ENCODE results near the gene PXMP2.

Gene PXMP2

GRCh38 chr12:132698341-132698740 is 11.0 kb downstream of the PXMP2 start:
- peaks cover 22% of the 10 kb centered on the region for H3K36me3 Mint-ChIP-seq (ENCODE audit: low read depth)
- H3K27me3 Mint-ChIP-seq, result no peaks in the 10 kb centered on the region

GRCh38 chr12:132700212-132700822 is 12.9 kb downstream of the PXMP2 start:
- DNase-seq, result no peak
- no peaks in the 10 kb centered on the region for H3K9me3 Mint-ChIP-seq
- ATAC-seq, result no peak
- H3K4me3 Mint-ChIP-seq, result no peak overlapping the region
- H3K27ac Mint-ChIP-seq, result no peak overlapping the region
- peaks cover 27% of the 10 kb centered on the region for H3K36me3 Mint-ChIP-seq (ENCODE audit: low read depth)
- H3K27me3 Mint-ChIP-seq, result no peaks in the 10 kb centered on the region
- peaks cover 4% of the 10 kb centered on the region for H3K4me1 Mint-ChIP-seq

More at GRCh38 chr12:132698341-132698740, 11.0 kb downstream of the PXMP2 start:
- no peak for ATAC-seq
- Mint-ChIP-seq H3K4me1 (peaks cover 4% of the 10 kb centered on the region), H3K4me3 (no peak overlapping the region), H3K9me3 (no peaks in the 10 kb centered on the region), H3K27ac (no peak overlapping the region)
- no peak for DNase-seq

GRCh38 chr12:132702640-132703039 is 15.3 kb downstream of the PXMP2 start:
- Mint-ChIP-seq H3K27me3 (no peaks in the 10 kb centered on the region), H3K27ac (no peak overlapping the region), H3K36me3 (ENCODE audit: low read depth) (peaks cover 27% of the 10 kb centered on the region)

GRCh38 chr12:132703641-132704040 is 16.3 kb downstream of the PXMP2 start:
- no peak for DNase-seq
- Mint-ChIP-seq H3K4me1 (peaks cover 4% of the 10 kb centered on the region), H3K27ac (no peak overlapping the region), H3K9me3 (peaks cover 6% of the 10 kb centered on the region), H3K4me3 (no peak overlapping the region), H3K36me3 (ENCODE audit: low read depth) (peaks cover 31% of the 10 kb centered on the region), H3K27me3 (no peaks in the 10 kb centered on the region)
- ATAC-seq, result no peak

More at GRCh38 chr12:132702640-132703039, 15.3 kb downstream of the PXMP2 start:
- Mint-ChIP-seq H3K9me3 (peaks cover 6% of the 10 kb centered on the region), H3K4me1 (peaks cover 4% of the 10 kb centered on the region), H3K4me3 (no peak overlapping the region)
- ATAC-seq (no peak), DNase-seq (no peak)

GRCh38 chr12:132707241-132707640 is 19.9 kb downstream of the PXMP2 start:
- peaks cover 26% of the 10 kb centered on the region for H3K36me3 Mint-ChIP-seq (ENCODE audit: low read depth)
- peaks cover 11% of the 10 kb centered on the region for H3K4me1 Mint-ChIP-seq
- no peak overlapping the region for H3K4me3 Mint-ChIP-seq
- H3K27ac Mint-ChIP-seq, result no peak overlapping the region
- H3K27me3 Mint-ChIP-seq, result no peaks in the 10 kb centered on the region
- DNase-seq, result no peak
- H3K9me3 Mint-ChIP-seq, result peaks cover 6% of the 10 kb centered on the region
- no peak for ATAC-seq

GRCh38 chr12:132708150-132708549 is 20.8 kb downstream of the PXMP2 start:
- Mint-ChIP-seq H3K9me3 (peaks cover 6% of the 10 kb centered on the region), H3K27ac (no peak overlapping the region), H3K36me3 (ENCODE audit: low read depth) (peaks cover 28% of the 10 kb centered on the region)

GRCh38 chr12:132710043-132710404 is 22.6 kb downstream of the PXMP2 start:
- Mint-ChIP-seq H3K9me3 (peaks cover 6% of the 10 kb centered on the region), H3K36me3 (ENCODE audit: low read depth) (peaks cover 29% of the 10 kb centered on the region), H3K4me1 (peaks cover 31% of the 10 kb centered on the region), H3K27ac (peak overlapping the region; percentile 77), H3K4me3 (peak overlapping the region; percentile 87), H3K27me3 (no peaks in the 10 kb centered on the region)
- no peak for DNase-seq
- ATAC-seq, result peak; percentile 18

More at GRCh38 chr12:132708150-132708549, 20.8 kb downstream of the PXMP2 start:
- H3K4me1 Mint-ChIP-seq, result peaks cover 20% of the 10 kb centered on the region
- H3K4me3 Mint-ChIP-seq, result no peak overlapping the region
- ATAC-seq, result no peak
- H3K27me3 Mint-ChIP-seq, result no peaks in the 10 kb centered on the region
- no peak for DNase-seq

- Mint-ChIP-seq H3K4me1 (peaks cover 31% of the 10 kb centered on the region), H3K27ac (peak within 1 kb of the TSS; percentile 77), H3K27me3 (no peaks in the 10 kb centered on the region), H3K36me3 (ENCODE audit: low read depth) (peaks cover 28% of the 10 kb centered on the region), H3K4me3 (peak within 1 kb of the TSS; percentile 87), H3K9me3 (peaks cover 6% of the 10 kb centered on the region)
- ATAC-seq (peak; percentile 93), DNase-seq (peak; percentile 86)
These were observed 23.2 kb downstream of the PXMP2 start, which contains the start of gene PGAM5 for GRCh38 chr12:132710405-132711079. TSS of gene PGAM5 (plus strand) at chr12:132710842. CDS start at chr12:132710877, 35 bp downstream.

GRCh38 chr12:132711080-132711843 is 23.9 kb downstream of the PXMP2 start:
- peak; percentile 34 for DNase-seq
- H3K4me1 Mint-ChIP-seq, result peaks cover 31% of the 10 kb centered on the region
- ATAC-seq, result peak; percentile 29
- peak overlapping the region; percentile 76 for H3K27ac Mint-ChIP-seq
- H3K4me3 Mint-ChIP-seq, result peak overlapping the region; percentile 83
- H3K9me3 Mint-ChIP-seq, result peaks cover 6% of the 10 kb centered on the region
- peaks cover 30% of the 10 kb centered on the region for H3K36me3 Mint-ChIP-seq (ENCODE audit: low read depth)
- H3K27me3 Mint-ChIP-seq, result no peaks in the 10 kb centered on the region

GRCh38 chr12:132713123-132713522 is 25.7 kb downstream of the PXMP2 start:
- ATAC-seq (no peak), DNase-seq (no peak)
- peak overlapping the region; percentile 83 for H3K4me3 Mint-ChIP-seq
- peaks cover 26% of the 10 kb centered on the region for H3K36me3 Mint-ChIP-seq (ENCODE audit: low read depth)
- H3K4me1 Mint-ChIP-seq, result peaks cover 31% of the 10 kb centered on the region
- no peaks in the 10 kb centered on the region for H3K27me3 Mint-ChIP-seq
- peak overlapping the region; percentile 65 for H3K27ac Mint-ChIP-seq
- no peaks in the 10 kb centered on the region for H3K9me3 Mint-ChIP-seq

- DNase-seq, result no peak
- ATAC-seq, result no peak
- Mint-ChIP-seq H3K27me3 (no peaks in the 10 kb centered on the region), H3K27ac (no peak overlapping the region), H3K4me1 (peaks cover 27% of the 10 kb centered on the region), H3K36me3 (ENCODE audit: low read depth) (peaks cover 34% of the 10 kb centered on the region), H3K9me3 (no peaks in the 10 kb centered on the region), H3K4me3 (no peak overlapping the region)
These were observed 28.5 kb downstream of the PXMP2 start for GRCh38 chr12:132715874-132716273.

GRCh38 chr12:132716356-132716755 is 29.0 kb downstream of the PXMP2 start:
- H3K9me3 Mint-ChIP-seq, result no peaks in the 10 kb centered on the region
- DNase-seq (no peak), ATAC-seq (no peak)
- H3K4me3 Mint-ChIP-seq, result no peak overlapping the region
- H3K27ac Mint-ChIP-seq, result no peak overlapping the region
- no peaks in the 10 kb centered on the region for H3K27me3 Mint-ChIP-seq
- H3K4me1 Mint-ChIP-seq, result peaks cover 27% of the 10 kb centered on the region
- H3K36me3 Mint-ChIP-seq (ENCODE audit: low read depth), result peaks cover 38% of the 10 kb centered on the region

GRCh38 chr12:132717011-132717410 is 29.6 kb downstream of the PXMP2 start:
- H3K27ac Mint-ChIP-seq, result no peak overlapping the region
- peaks cover 41% of the 10 kb centered on the region for H3K36me3 Mint-ChIP-seq (ENCODE audit: low read depth)
- no peak for ATAC-seq
- no peaks in the 10 kb centered on the region for H3K9me3 Mint-ChIP-seq
- no peaks in the 10 kb centered on the region for H3K27me3 Mint-ChIP-seq
- DNase-seq, result no peak
- peaks cover 22% of the 10 kb centered on the region for H3K4me1 Mint-ChIP-seq
- no peak overlapping the region for H3K4me3 Mint-ChIP-seq

GRCh38 chr12:132717531-132718387 is 30.4 kb downstream of the PXMP2 start:
- ATAC-seq (no peak), DNase-seq (no peak)
- peaks cover 15% of the 10 kb centered on the region for H3K4me1 Mint-ChIP-seq
- H3K27me3 Mint-ChIP-seq, result no peaks in the 10 kb centered on the region
- H3K9me3 Mint-ChIP-seq, result no peaks in the 10 kb centered on the region
- no peak overlapping the region for H3K4me3 Mint-ChIP-seq
- H3K36me3 Mint-ChIP-seq (ENCODE audit: low read depth), result peaks cover 38% of the 10 kb centered on the region
- H3K27ac Mint-ChIP-seq, result no peak overlapping the region

Measured in activated naive CD8-positive, alpha-beta T cell treated with anti-CD3 and anti-CD28 coated beads, Interleukin-2, amount 50 U/mL, for 24 hours (primary cell).